ENCODE measurements around the gene OR51A2.

DNA sequence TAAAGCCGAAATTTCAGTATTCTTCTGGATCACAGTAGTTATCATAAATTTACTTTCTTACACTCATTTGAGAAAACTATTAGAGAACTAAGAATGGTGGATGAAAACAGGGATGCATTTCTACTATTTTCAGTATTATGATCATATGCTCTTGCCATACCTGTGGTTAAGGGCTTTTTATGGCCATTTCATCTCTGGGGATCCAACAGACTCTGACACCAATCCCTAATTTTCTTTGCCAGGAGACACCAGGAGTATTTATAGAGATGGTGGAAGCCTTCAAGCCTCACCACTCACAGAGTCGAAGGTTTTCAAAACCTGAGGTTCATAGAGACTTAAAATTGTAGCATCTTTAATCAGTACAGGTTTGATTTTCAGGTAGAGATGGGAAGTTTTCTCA, 39.0 kb upstream of the OR51A2 start, which contains the start of gene OR51L1:
- no peak for TF ChIP-seq POLR2A (IDR thresholded peaks at IDR 0.05; ENCODE audit: low read depth, low read length)
- TF ChIP-seq POU2F2 (IDR thresholded peaks at IDR 0.05; ENCODE audit: low read depth, low read length): no peak
- no peak for TF ChIP-seq TAF1 (IDR thresholded peaks at IDR 0.05; ENCODE audit: low read depth, low read length)

All from GM12891 (cell line).